ENCODE data around the gene PRKG1.

PRKG1 gene

DNA sequence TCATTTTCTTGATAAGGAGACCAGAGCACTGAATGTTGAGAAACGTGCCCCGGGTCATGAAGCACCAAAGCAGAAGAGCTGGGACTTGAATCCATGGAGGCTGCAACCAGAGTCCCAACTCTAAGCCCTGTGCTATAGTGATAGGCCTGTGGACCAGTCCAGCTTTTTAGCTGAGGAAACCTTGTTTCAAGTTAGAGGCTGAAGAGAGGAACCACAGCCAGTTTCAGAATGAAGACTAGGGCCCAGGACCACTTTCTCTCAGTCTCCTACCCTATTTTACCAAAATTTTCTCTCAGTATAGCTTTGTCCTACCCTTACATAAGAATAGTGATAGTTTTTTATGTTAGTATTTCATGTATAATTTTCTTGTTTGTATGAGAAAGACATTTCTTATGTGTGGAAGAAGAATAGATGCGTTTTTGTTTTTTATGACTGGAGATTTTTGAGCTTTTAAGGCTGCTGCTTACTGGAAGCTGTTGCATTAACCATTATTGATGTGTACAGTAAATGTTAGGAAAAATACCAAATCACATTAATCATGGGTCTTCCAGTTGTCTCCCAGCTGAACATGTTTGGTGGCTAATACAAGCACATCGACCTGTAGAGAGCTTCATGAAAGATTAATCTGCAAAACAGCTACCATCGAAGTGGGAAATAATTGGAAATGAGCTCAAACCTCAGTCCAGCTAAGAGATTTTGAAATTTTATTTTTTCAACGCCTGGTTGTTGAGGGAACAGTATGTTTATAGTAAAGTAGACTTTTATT lies 670.1 kb downstream of the PRKG1 start:
- TF ChIP-seq SPI1 (IDR thresholded peaks at IDR 0.05; ENCODE audit: borderline replicate concordance, low read depth) (no peak), POLR2AphosphoS5 (IDR thresholded peaks at IDR 0.05; ENCODE audit: low read depth) (no peak), GABPA (IDR thresholded peaks at IDR 0.05; ENCODE audit: low read depth) (no peak)
- TF ChIP-seq, protein P1, sequence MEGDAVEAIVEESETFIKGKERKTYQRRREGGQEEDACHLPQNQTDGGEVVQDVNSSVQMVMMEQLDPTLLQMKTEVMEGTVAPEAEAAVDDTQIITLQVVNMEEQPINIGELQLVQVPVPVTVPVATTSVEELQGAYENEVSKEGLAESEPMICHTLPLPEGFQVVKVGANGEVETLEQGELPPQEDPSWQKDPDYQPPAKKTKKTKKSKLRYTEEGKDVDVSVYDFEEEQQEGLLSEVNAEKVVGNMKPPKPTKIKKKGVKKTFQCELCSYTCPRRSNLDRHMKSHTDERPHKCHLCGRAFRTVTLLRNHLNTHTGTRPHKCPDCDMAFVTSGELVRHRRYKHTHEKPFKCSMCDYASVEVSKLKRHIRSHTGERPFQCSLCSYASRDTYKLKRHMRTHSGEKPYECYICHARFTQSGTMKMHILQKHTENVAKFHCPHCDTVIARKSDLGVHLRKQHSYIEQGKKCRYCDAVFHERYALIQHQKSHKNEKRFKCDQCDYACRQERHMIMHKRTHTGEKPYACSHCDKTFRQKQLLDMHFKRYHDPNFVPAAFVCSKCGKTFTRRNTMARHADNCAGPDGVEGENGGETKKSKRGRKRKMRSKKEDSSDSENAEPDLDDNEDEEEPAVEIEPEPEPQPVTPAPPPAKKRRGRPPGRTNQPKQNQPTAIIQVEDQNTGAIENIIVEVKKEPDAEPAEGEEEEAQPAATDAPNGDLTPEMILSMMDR (IDR thresholded peaks at IDR 0.05; ENCODE audit: insufficient read depth, low read length): no peak
- TF ChIP-seq, protein P2, sequence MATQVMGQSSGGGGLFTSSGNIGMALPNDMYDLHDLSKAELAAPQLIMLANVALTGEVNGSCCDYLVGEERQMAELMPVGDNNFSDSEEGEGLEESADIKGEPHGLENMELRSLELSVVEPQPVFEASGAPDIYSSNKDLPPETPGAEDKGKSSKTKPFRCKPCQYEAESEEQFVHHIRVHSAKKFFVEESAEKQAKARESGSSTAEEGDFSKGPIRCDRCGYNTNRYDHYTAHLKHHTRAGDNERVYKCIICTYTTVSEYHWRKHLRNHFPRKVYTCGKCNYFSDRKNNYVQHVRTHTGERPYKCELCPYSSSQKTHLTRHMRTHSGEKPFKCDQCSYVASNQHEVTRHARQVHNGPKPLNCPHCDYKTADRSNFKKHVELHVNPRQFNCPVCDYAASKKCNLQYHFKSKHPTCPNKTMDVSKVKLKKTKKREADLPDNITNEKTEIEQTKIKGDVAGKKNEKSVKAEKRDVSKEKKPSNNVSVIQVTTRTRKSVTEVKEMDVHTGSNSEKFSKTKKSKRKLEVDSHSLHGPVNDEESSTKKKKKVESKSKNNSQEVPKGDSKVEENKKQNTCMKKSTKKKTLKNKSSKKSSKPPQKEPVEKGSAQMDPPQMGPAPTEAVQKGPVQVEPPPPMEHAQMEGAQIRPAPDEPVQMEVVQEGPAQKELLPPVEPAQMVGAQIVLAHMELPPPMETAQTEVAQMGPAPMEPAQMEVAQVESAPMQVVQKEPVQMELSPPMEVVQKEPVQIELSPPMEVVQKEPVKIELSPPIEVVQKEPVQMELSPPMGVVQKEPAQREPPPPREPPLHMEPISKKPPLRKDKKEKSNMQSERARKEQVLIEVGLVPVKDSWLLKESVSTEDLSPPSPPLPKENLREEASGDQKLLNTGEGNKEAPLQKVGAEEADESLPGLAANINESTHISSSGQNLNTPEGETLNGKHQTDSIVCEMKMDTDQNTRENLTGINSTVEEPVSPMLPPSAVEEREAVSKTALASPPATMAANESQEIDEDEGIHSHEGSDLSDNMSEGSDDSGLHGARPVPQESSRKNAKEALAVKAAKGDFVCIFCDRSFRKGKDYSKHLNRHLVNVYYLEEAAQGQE (IDR thresholded peaks at IDR 0.05; ENCODE audit: insufficient replicate concordance, low read depth): no peak
- no peak for DNase-seq (ENCODE audit: low read depth in 1 of 2, low spot score in 1 of 2)
- Histone ChIP-seq H3K27me3 (ENCODE audit: insufficient read depth, poor library complexity, severe bottlenecking) (no peaks in the 10 kb centered on the region), H3K27ac (replicated peaks) (no peak overlapping the region), H3K4me3 (replicated peaks; ENCODE audit: insufficient read depth, low read length) (no peak overlapping the region)

DNA sequence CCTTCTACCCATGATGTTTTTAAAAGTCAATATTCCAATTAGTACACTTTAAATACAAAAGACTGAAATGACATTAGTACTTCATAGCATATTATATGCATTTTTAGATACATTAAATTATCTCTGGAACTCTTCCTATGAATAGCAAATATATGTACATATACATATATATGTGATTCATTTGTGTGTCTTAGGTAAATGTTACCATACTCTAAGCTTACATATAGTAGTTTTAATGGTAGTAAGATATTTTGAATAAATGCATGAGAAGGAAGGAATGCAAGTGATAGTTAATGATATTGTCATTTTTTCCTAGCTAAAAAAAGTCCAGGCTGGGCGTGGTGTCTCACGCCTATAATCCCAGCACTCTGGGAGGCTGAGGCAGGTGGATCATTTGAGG lies 671.1 kb downstream of the PRKG1 start:
- no peak overlapping the region for H3K27ac ChIP-seq (replicated peaks)
- H3K4me3 ChIP-seq (replicated peaks; ENCODE audit: insufficient read depth, low read length): no peak overlapping the region
- DNase-seq (ENCODE audit: low read depth in 1 of 2, low spot score in 1 of 2): no peak
- H3K27me3 ChIP-seq (ENCODE audit: insufficient read depth, poor library complexity, severe bottlenecking): no peaks in the 10 kb centered on the region
- TF ChIP-seq POLR2AphosphoS5 (IDR thresholded peaks at IDR 0.05; ENCODE audit: low read depth): no peak
- TF ChIP-seq, protein P2 (IDR thresholded peaks at IDR 0.05; ENCODE audit: insufficient replicate concordance, low read depth): no peak
- TF ChIP-seq GABPA (IDR thresholded peaks at IDR 0.05; ENCODE audit: low read depth): no peak
- TF ChIP-seq SPI1 (IDR thresholded peaks at IDR 0.05; ENCODE audit: borderline replicate concordance, low read depth): no peak
- TF ChIP-seq, protein P1 (IDR thresholded peaks at IDR 0.05; ENCODE audit: insufficient read depth, low read length): no peak

DNA sequence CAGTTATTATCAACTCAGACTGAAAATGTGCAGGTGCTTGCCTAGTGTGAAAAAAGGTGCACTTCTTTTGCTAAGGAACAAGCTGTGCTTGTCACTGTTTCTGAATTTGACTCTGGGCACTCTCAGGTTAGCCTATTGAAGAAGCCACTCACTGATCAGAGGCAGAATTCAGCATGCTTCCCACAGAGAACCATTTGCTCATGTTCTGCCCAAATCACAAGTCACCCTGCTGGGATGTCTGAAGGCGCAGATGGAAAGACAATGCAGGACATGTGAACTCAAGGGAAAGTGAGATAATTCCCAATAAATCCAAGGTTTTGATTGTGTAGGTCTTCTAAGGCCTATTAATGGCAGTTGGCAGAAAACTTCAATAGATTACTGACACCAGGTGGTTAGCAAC lies 672.9 kb downstream of the PRKG1 start:
- H3K4me3 ChIP-seq (replicated peaks; ENCODE audit: insufficient read depth, low read length): no peak overlapping the region
- no peak overlapping the region for H3K27ac ChIP-seq (replicated peaks)
- TF ChIP-seq GABPA (IDR thresholded peaks at IDR 0.05; ENCODE audit: low read depth) (no peak), POLR2AphosphoS5 (IDR thresholded peaks at IDR 0.05; ENCODE audit: low read depth) (no peak), SPI1 (IDR thresholded peaks at IDR 0.05; ENCODE audit: borderline replicate concordance, low read depth) (no peak)
- TF ChIP-seq, protein P1 (IDR thresholded peaks at IDR 0.05; ENCODE audit: insufficient read depth, low read length): no peak
- TF ChIP-seq, protein P2 (IDR thresholded peaks at IDR 0.05; ENCODE audit: insufficient replicate concordance, low read depth): no peak
- no peak for DNase-seq (ENCODE audit: low read depth in 1 of 2, low spot score in 1 of 2)
- no peaks in the 10 kb centered on the region for H3K27me3 ChIP-seq (ENCODE audit: insufficient read depth, poor library complexity, severe bottlenecking)

Measured in HL-60 (cell line).